Stimulated activated CD4-positive, alpha-beta T cell treated with anti-CD3 and anti-CD28 coated beads, Interleukin-2, amount 100 ng/mL, for 48 hours (primary cell): Measurements from ENCODE around the gene TRHDE.

Experiments
- DNase-seq, 2 donors: peaks; one replicate each; pipeline ENCODE4 v3.0.0-alpha.2; 2020

The TRHDE gene

GRCh38 chr12:72272091-72272661 is at the start of gene TRHDE:
Gene TRHDE, plus strand, starts transcription at chr12:72272370. Its CDS starts 274 bp downstream, at chr12:72272644.
- no peak for DNase-seq

GRCh38 chr12:72226510-72226909 is 45.7 kb upstream of the TRHDE start:
- no peak for DNase-seq

- DNase-seq, result no peak
Measured at GRCh38 chr12:72228424-72228823, 43.7 kb upstream of the TRHDE start.

GRCh38 chr12:72230589-72230988 is 41.6 kb upstream of the TRHDE start:
- no peak for DNase-seq

GRCh38 chr12:72234886-72235285 is 37.3 kb upstream of the TRHDE start:
- no peak for DNase-seq

GRCh38 chr12:72236071-72236705 is 36.0 kb upstream of the TRHDE start:
- no peak for DNase-seq

- no peak for DNase-seq
Measured at GRCh38 chr12:72241552-72241951, 30.6 kb upstream of the TRHDE start.

GRCh38 chr12:72242946-72243345 is 29.2 kb upstream of the TRHDE start:
- no peak for DNase-seq

GRCh38 chr12:72246370-72246769 is 25.8 kb upstream of the TRHDE start:
- no peak for DNase-seq

- DNase-seq, result no peak
Measured at GRCh38 chr12:72250346-72250745, 21.8 kb upstream of the TRHDE start.

GRCh38 chr12:72256725-72257124 is 15.4 kb upstream of the TRHDE start:
- no peak for DNase-seq

- no peak for DNase-seq
Measured at GRCh38 chr12:72261885-72262284, 10.3 kb upstream of the TRHDE start.

- DNase-seq, result no peak
Measured at GRCh38 chr12:72264548-72265175, 7.5 kb upstream of the TRHDE start.

- DNase-seq, result no peak
Measured at GRCh38 chr12:72267974-72268373, 4.2 kb upstream of the TRHDE start.

GRCh38 chr12:72268386-72268785 is 3.8 kb upstream of the TRHDE start:
- DNase-seq, result no peak

GRCh38 chr12:72269491-72269890 is 2.7 kb upstream of the TRHDE start:
- no peak for DNase-seq

GRCh38 chr12:72270246-72270645 is 1.9 kb upstream of the TRHDE start:
- DNase-seq, result no peak

GRCh38 chr12:72270961-72271360 is 1.2 kb upstream of the TRHDE start:
- DNase-seq, result no peak

GRCh38 chr12:72271451-72272090 is 599 bp upstream of the TRHDE start:
- DNase-seq, result no peak

- DNase-seq, result no peak
Measured at GRCh38 chr12:72272731-72273498, 745 bp downstream of the TRHDE start.

- DNase-seq, result no peak
Measured at GRCh38 chr12:72273499-72273837, 1.3 kb downstream of the TRHDE start.

GRCh38 chr12:72273851-72274351 is 1.7 kb downstream of the TRHDE start:
- no peak for DNase-seq

GRCh38 chr12:72274931-72275330 is 2.8 kb downstream of the TRHDE start:
- no peak for DNase-seq
